Measurements from ENCODE around the gene SERPINE3.

GRCh38 chr13:51318876-51319275, 20.6 kb upstream of the SERPINE3 start:
- TF ChIP-seq EZH2 (IDR thresholded peaks at IDR 0.05) (no peak), POLR2AphosphoS5 (IDR thresholded peaks at IDR 0.05; ENCODE audit: borderline replicate concordance, low read depth, low read length) (no peak), FOXP2 (optimal IDR thresholded peaks at IDR 0.05; ENCODE audit: control extremely low read depth, extremely low read length, insufficient read depth) (no peak)

Data from SK-N-MC (cell line).